Measurements from ENCODE around the gene FEZF2.

Gene FEZF2

DNA sequence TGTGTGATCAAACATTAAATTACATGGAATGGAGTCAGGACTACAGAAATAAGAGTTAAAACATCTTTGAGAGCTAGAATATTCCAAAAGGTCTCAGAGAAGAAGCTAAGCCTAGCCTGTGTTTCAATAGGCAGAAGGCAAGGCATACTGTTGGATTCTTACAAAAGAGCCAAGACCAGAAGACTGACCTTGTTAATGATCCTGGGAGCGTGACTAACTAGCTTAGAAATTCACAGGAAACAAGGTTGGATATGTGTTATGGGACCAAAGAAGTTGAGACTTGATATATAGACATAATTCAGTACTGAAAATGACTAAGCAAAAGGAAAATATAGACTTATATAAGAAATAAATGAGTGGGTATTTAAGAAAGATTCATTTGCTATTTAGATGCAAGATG, 50.1 kb downstream of the FEZF2 start:
- DNase-seq, result no peak

All from NCI-H187 (cell line).